ENCODE data around the gene LOXL4. TPM values are rescaled to one million over a fixed set of nuclear protein-coding genes. Genes with fewer than 3 reads are reported as not detected.

Gene LOXL4
- total and polyA plus RNA-seq, 9 donors = 5.1 to 32.9 (median 8.2) TPM

- intact Hi-C loops (cut with DNase I) = no loop called here
- TF ChIP-seq, protein P1, sequence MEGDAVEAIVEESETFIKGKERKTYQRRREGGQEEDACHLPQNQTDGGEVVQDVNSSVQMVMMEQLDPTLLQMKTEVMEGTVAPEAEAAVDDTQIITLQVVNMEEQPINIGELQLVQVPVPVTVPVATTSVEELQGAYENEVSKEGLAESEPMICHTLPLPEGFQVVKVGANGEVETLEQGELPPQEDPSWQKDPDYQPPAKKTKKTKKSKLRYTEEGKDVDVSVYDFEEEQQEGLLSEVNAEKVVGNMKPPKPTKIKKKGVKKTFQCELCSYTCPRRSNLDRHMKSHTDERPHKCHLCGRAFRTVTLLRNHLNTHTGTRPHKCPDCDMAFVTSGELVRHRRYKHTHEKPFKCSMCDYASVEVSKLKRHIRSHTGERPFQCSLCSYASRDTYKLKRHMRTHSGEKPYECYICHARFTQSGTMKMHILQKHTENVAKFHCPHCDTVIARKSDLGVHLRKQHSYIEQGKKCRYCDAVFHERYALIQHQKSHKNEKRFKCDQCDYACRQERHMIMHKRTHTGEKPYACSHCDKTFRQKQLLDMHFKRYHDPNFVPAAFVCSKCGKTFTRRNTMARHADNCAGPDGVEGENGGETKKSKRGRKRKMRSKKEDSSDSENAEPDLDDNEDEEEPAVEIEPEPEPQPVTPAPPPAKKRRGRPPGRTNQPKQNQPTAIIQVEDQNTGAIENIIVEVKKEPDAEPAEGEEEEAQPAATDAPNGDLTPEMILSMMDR (IDR thresholded peaks at IDR 0.05) = no peak
- TF ChIP-seq EP300 (IDR thresholded peaks at IDR 0.05) (no peak), POLR2A (IDR thresholded peaks at IDR 0.05) (no peak)
- DNase-seq = no peak
- peaks cover 9% of the 10 kb centered on the region for H3K4me1 ChIP-seq (ENCODE audit: insufficient read depth)
- no peaks in the 10 kb centered on the region for H3K27me3 ChIP-seq
- WGBS, 3 donors = 71 to 82% (median 74%) methylated on average over 9 of the region's 9 CpGs
- no peak overlapping the region for H3K4me3 ChIP-seq
- no peaks in the 10 kb centered on the region for H3K36me3 ChIP-seq
- no peaks in the 10 kb centered on the region for H3K9me3 ChIP-seq
- H3K27ac ChIP-seq = no peak overlapping the region
Observed at GRCh38 chr10:98273057-98273850, 5.3 kb upstream of the LOXL4 start.

- Histone ChIP-seq H3K27me3 (no peaks in the 10 kb centered on the region), H3K36me3 (no peaks in the 10 kb centered on the region), H3K4me3 (no peak overlapping the region), H3K9me3 (no peaks in the 10 kb centered on the region), H3K27ac (no peak overlapping the region), H3K4me1 (ENCODE audit: insufficient read depth) (peaks cover 10% of the 10 kb centered on the region)
- no peak for DNase-seq
- WGBS, 3 donors = 66 to 76% (median 75%) methylated on average over 10 of the region's 10 CpGs
- intact Hi-C loops (cut with DNase I) = no loop called here
- TF ChIP-seq, protein P1 (IDR thresholded peaks at IDR 0.05) = no peak
- TF ChIP-seq POLR2A (IDR thresholded peaks at IDR 0.05) = no peak
- TF ChIP-seq EP300 (IDR thresholded peaks at IDR 0.05) = no peak
Observed at GRCh38 chr10:98272656-98273055, 4.7 kb upstream of the LOXL4 start.

GRCh38 chr10:98272245-98272644, 4.3 kb upstream of the LOXL4 start:
- no peaks in the 10 kb centered on the region for H3K9me3 ChIP-seq
- TF ChIP-seq, protein P1 (IDR thresholded peaks at IDR 0.05) = no peak
- TF ChIP-seq EP300 (IDR thresholded peaks at IDR 0.05) (no peak), POLR2A (IDR thresholded peaks at IDR 0.05) (no peak)
- peaks cover 14% of the 10 kb centered on the region for H3K4me1 ChIP-seq (ENCODE audit: insufficient read depth)
- DNase-seq = no peak
- H3K36me3 ChIP-seq = no peaks in the 10 kb centered on the region
- no peak overlapping the region for H3K27ac ChIP-seq
- intact Hi-C loops (cut with DNase I) = no loop called here
- WGBS, 3 donors = 60 to 69% (median 68%) methylated on average over 7 to 8 of the region's 8 CpGs
- H3K27me3 ChIP-seq = no peaks in the 10 kb centered on the region
- no peak overlapping the region for H3K4me3 ChIP-seq

DNA sequence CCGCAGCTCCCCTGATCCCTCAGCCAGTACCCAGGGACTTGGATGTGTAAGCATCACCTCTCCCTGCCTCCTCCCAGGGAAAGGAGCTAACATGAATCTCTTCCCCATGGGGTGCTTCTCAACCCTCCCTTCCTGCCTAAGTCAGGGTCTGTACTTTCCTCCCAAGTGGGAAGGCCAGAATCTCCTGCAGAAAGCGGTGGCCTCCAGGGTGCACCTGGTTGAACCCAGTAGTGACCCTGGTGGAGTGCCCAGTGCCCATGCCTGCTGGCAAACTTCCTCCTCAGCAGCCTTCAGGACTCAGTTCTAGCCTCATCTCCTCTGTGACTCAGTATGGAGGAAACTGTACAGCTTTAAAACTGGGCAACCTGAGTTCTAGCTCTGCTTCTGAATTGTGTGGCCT, 2.8 kb upstream of the LOXL4 start:
- Histone ChIP-seq H3K27ac (no peak overlapping the region), H3K4me3 (no peak overlapping the region), H3K9me3 (no peaks in the 10 kb centered on the region), H3K27me3 (no peaks in the 10 kb centered on the region), H3K4me1 (ENCODE audit: insufficient read depth) (peaks cover 16% of the 10 kb centered on the region), H3K36me3 (no peaks in the 10 kb centered on the region)
- DNase-seq = no peak
- TF ChIP-seq EP300 (IDR thresholded peaks at IDR 0.05) (no peak), POLR2A (IDR thresholded peaks at IDR 0.05) (no peak)
- TF ChIP-seq, protein P1 (IDR thresholded peaks at IDR 0.05) = no peak
- intact Hi-C loops (cut with DNase I) = no loop called here
- WGBS, 3 donors = 53 to 63% (median 62%) methylated on average over 2 of the region's 2 CpGs
